ENCODE data around the gene STN1. TPM values are rescaled to one million over a fixed set of nuclear protein-coding genes. Genes with fewer than 3 reads are reported as not detected.
A peak's percentile ranks its signal among the peaks of the same experiment; 100 is the strongest.

STN1 gene
- total RNA-seq: 3.1 TPM

GRCh38 chr10:103918053-103918846, at the start of gene STN1:
Gene STN1, minus strand, starts transcription at chr10:103918184. Its CDS starts 590 bp downstream, at chr10:103917594.
- peak; percentile 98 for DNase-seq

- DNase-seq: no peak
Measured at GRCh38 chr10:103967448-103968071, 49.6 kb upstream of the STN1 start.

GRCh38 chr10:103966671-103967447, 48.9 kb upstream of the STN1 start, which contains the start of gene SLK:
Gene SLK, plus strand, starts transcription at chr10:103967140. Its CDS starts 606 bp downstream, at chr10:103967746.
- peak; percentile 64 for DNase-seq

- DNase-seq: no peak
Measured at GRCh38 chr10:103960103-103960502, 42.1 kb upstream of the STN1 start.

GRCh38 chr10:103958996-103959395, 41.0 kb upstream of the STN1 start:
- DNase-seq: no peak

- no peak for DNase-seq
Measured at GRCh38 chr10:103954543-103954942, 36.6 kb upstream of the STN1 start.

GRCh38 chr10:103951942-103952341, 34.0 kb upstream of the STN1 start:
- DNase-seq: no peak

GRCh38 chr10:103951183-103951582, 33.2 kb upstream of the STN1 start:
- no peak for DNase-seq

GRCh38 chr10:103949728-103950127, 31.7 kb upstream of the STN1 start:
- no peak for DNase-seq

- no peak for DNase-seq
Measured at GRCh38 chr10:103947799-103948516, 30.0 kb upstream of the STN1 start.

GRCh38 chr10:103942866-103943265, 24.9 kb upstream of the STN1 start:
- DNase-seq: no peak

- DNase-seq: no peak
Measured at GRCh38 chr10:103941801-103942200, 23.8 kb upstream of the STN1 start.

GRCh38 chr10:103939522-103939921, 21.5 kb upstream of the STN1 start:
- DNase-seq: no peak

- DNase-seq: peak; percentile 2
Measured at GRCh38 chr10:103936022-103936421, 18.0 kb upstream of the STN1 start.

- no peak for DNase-seq
Measured at GRCh38 chr10:103934308-103934707, 16.3 kb upstream of the STN1 start.

GRCh38 chr10:103933557-103934121, 15.7 kb upstream of the STN1 start:
- peak; percentile 63 for DNase-seq

GRCh38 chr10:103932971-103933370, 15.0 kb upstream of the STN1 start:
- DNase-seq: no peak

- DNase-seq: no peak
Measured at GRCh38 chr10:103932271-103932670, 14.3 kb upstream of the STN1 start.

GRCh38 chr10:103931603-103932002, 13.6 kb upstream of the STN1 start:
- no peak for DNase-seq

- DNase-seq: no peak
Measured at GRCh38 chr10:103930881-103931280, 12.9 kb upstream of the STN1 start.

GRCh38 chr10:103930449-103930848, 12.5 kb upstream of the STN1 start:
- no peak for DNase-seq

GRCh38 chr10:103929381-103929921, 11.5 kb upstream of the STN1 start:
- no peak for DNase-seq
